CD14-positive monocyte (primary cell): ENCODE measurements around the gene EPB41L4B. TPM values are rescaled to one million over a fixed set of nuclear protein-coding genes. Genes with fewer than 3 reads are reported as not detected.

ENCODE experiments used
- DNase-seq, 3 donors: peaks; one replicate each; pipeline ENCODE4 v3.0.0-alpha.2; 2011 to 2022
- H2AFZ ChIP-seq: 2 replicates; pipeline ENCODE4 v1.6.0; 2012; ENCODE audit warnings: mild to moderate bottlenecking, low read depth, low read length, inconsistent platforms; ENCODE audit not compliant: insufficient read depth, poor library complexity, severe bottlenecking
- H3K27ac ChIP-seq, 2 donors: 1 replicate in 1 of 2; 2 replicates in 1 of 2; pipeline ENCODE4 v1.5.1; 2012 to 2013; ENCODE audit warnings: low read length in 2 of 2, control low read depth in 1 of 2, inconsistent platforms in 1 of 2, low read depth in 1 of 2, mild to moderate bottlenecking in 1 of 2
- H3K27me3 ChIP-seq, 2 donors: one replicate each; pipeline versions ENCODE4 v1.6.0 to v1.6.1; 2011 to 2013; ENCODE audit warnings: low read length in 2 of 2; ENCODE audit not compliant: control insufficient read depth in 2 of 2, insufficient read depth in 2 of 2
- H3K36me3 ChIP-seq, 2 donors: replicated peaks in 1 of 2; 1 replicate in 1 of 2; 2 replicates in 1 of 2; pipeline versions ENCODE4 v1.5.1 to v1.6.1; 2012 to 2013; ENCODE audit warnings: low read length in 2 of 2, control low read depth in 1 of 2, inconsistent platforms in 1 of 2, mild to moderate bottlenecking in 1 of 2; ENCODE audit not compliant: insufficient read depth in 2 of 2, control insufficient read depth in 1 of 2
- H3K4me1 ChIP-seq, 2 donors: 1 replicate in 1 of 2; 2 replicates in 1 of 2; pipeline versions ENCODE4 v1.5.1 to v1.6.1; 2012 to 2013; ENCODE audit warnings: low read length in 2 of 2, control low read depth in 1 of 2, inconsistent platforms in 1 of 2, mild to moderate bottlenecking in 1 of 2, moderate library complexity in 1 of 2; ENCODE audit not compliant: insufficient read depth in 2 of 2, control insufficient read depth in 1 of 2
- H3K4me2 ChIP-seq: replicated peaks from 2 replicates; pipeline ENCODE3; 2012; ENCODE audit warnings: low read length, moderate library complexity, mild to moderate bottlenecking; ENCODE audit not compliant: poor library complexity, severe bottlenecking; ENCODE audit errors: extremely low read depth
- H3K4me3 ChIP-seq, 3 experiments: fragments of 200-600 bp in 1 of 3; sonication (generic) in 1 of 3; replicated peaks in 1 of 3; 1 replicate in 2 of 3; 2 replicates in 1 of 3; pipeline ENCODE4 v1.5.1; 2011 to 2013; ENCODE audit warnings: low read length in 3 of 3, mild to moderate bottlenecking in 3 of 3, control low read depth in 2 of 3, low read depth in 2 of 3, inconsistent platforms in 1 of 3, moderate library complexity in 1 of 3
- H3K79me2 ChIP-seq: 2 replicates; pipeline ENCODE4 v1.6.0; 2012; ENCODE audit warnings: mild to moderate bottlenecking, control low read depth, inconsistent platforms, low read length, moderate library complexity; ENCODE audit not compliant: insufficient read depth
- H3K9ac ChIP-seq: 2 replicates; pipeline ENCODE4 v1.6.0; 2017; ENCODE audit warnings: low read length, mild to moderate bottlenecking; ENCODE audit not compliant: insufficient read depth, poor library complexity, severe bottlenecking
- H3K9me3 ChIP-seq, 2 donors: replicated peaks in 1 of 2; 1 replicate in 1 of 2; 2 replicates in 1 of 2; pipeline versions ENCODE4 v1.5.1 to v1.6.1; 2012 to 2013; ENCODE audit warnings: low read length in 2 of 2, control low read depth in 1 of 2; ENCODE audit not compliant: control insufficient read depth in 1 of 2, insufficient read depth in 1 of 2
- H4K20me1 ChIP-seq: 2 replicates; pipeline ENCODE4 v1.6.0; 2012; ENCODE audit warnings: mild to moderate bottlenecking, low read length, control low read depth, moderate library complexity; ENCODE audit not compliant: insufficient read depth
- H3K27ac Mint-ChIP-seq, 7 donors: one replicate each; pipeline ENCODE4 v1.8.0; 2020; ENCODE audit warnings: mild to moderate bottlenecking in 7 of 7, mixed read lengths in 7 of 7, moderate library complexity in 6 of 7, inconsistent platforms in 2 of 7
- H3K27me3 Mint-ChIP-seq, 3 donors: one replicate each; pipeline ENCODE4 v1.8.0; 2021 to 2022; ENCODE audit warnings: low read depth in 3 of 3, mild to moderate bottlenecking in 3 of 3, mixed read lengths in 3 of 3, moderate library complexity in 3 of 3, inconsistent platforms in 1 of 3
- H3K36me3 Mint-ChIP-seq, 2 donors: one replicate each; pipeline ENCODE4 v1.8.0; 2020; ENCODE audit warnings: mixed read lengths in 2 of 2, inconsistent platforms in 1 of 2, mild to moderate bottlenecking in 1 of 2
- H3K4me1 Mint-ChIP-seq: one replicate; pipeline ENCODE4 v1.8.0; 2020; ENCODE audit warnings: mild to moderate bottlenecking, mixed read lengths
- H3K4me3 Mint-ChIP-seq, 2 donors: one replicate each; pipeline ENCODE4 v1.8.0; 2020; ENCODE audit warnings: mild to moderate bottlenecking in 2 of 2, mixed read lengths in 2 of 2, moderate library complexity in 1 of 2
- H3K9me3 Mint-ChIP-seq, 7 donors: one replicate each; pipeline ENCODE4 v1.8.0; 2020 to 2022; ENCODE audit warnings: mixed read lengths in 7 of 7, mild to moderate bottlenecking in 6 of 7, moderate library complexity in 6 of 7, inconsistent platforms in 2 of 7
- CTCF ChIP-seq: fragments of 200-600 bp; IDR thresholded peaks from one replicate; pipeline ENCODE4 v1.8.0; 2022; ENCODE audit warnings: antibody characterized with exemption, mild to moderate bottlenecking
- WGBS: methylation state at CpG from one replicate; pipeline ENCODE4 v1.1.5; 2013; ENCODE audit warnings: missing lambda C conversion rate; ENCODE audit not compliant: insufficient coverage; 5-methylcytosine and 5-hydroxymethylcytosine counted together
- intact Hi-C, 2 donors: fragments of 100-400 bp; cut with micrococcal nuclease; formaldehyde crosslinking; loops; one replicate each; pipeline versions ENCODE4 v1.15.0 to v1.15.1; 2023
- polyA plus RNA-seq, 3 donors: library from polyadenylated mRNA; depleted of rRNA in 1 of 3; unstranded in 2 of 3; stranded (reverse) in 1 of 3; fragments of 300-500 nt in 2 of 3; fragments of >200 nt in 1 of 3; fragmentation: Illumina TruSeq in 2 of 3; gene quantifications; 1 replicate in 2 of 3; 2 replicates in 1 of 3; pipeline ENCODE4 v1.2.3, GENCODE V29; 2012 to 2021

The EPB41L4B gene
- polyA plus RNA-seq, 3 donors = not detected

GRCh38 chr9:109248133-109248581 is 72.7 kb downstream of the EPB41L4B start:
- H3K4me1 ChIP-seq = no peaks in the 10 kb centered on the region
- no peak for DNase-seq
- intact Hi-C loops = loop anchor here in 1 of 2 donors (10.0 kb wide), 1 partner anchor 217 kb away; no protein-coding TSS in a partner anchor
- H3K9me3 ChIP-seq = no peaks in the 10 kb centered on the region
- 92% methylated on average over 6 of the region's 7 CpGs for WGBS
- no peak overlapping the region for H3K9ac ChIP-seq
- peaks cover 17 to 19% of the 10 kb centered on the region in 2 donors for H3K27me3 ChIP-seq
- H3K4me3 ChIP-seq = no peak overlapping the region
- H3K36me3 ChIP-seq = no peaks in the 10 kb centered on the region
- Mint-ChIP-seq H3K36me3 (no peaks in the 10 kb centered on the region), H3K27me3 (peaks cover 24 to 34% (median 33%) of the 10 kb centered on the region in 3 donors), H3K4me3 (no peak overlapping the region), H3K27ac (no peak overlapping the region), H3K9me3 (peaks cover 0 to 2% (median 0%) of the 10 kb centered on the region in 7 donors), H3K4me1 (peaks cover 7% of the 10 kb centered on the region)
- no peaks in the 10 kb centered on the region for H4K20me1 ChIP-seq
- H3K79me2 ChIP-seq = no peaks in the 10 kb centered on the region
- H3K27ac ChIP-seq = no peak overlapping the region
- H3K4me2 ChIP-seq = no peak overlapping the region
- no peak overlapping the region for H2AFZ ChIP-seq
- TF ChIP-seq CTCF = no peak

- DNase-seq = no peak
- Mint-ChIP-seq H3K27me3 (peaks cover 25 to 36% (median 32%) of the 10 kb centered on the region in 3 donors), H3K9me3 (peaks cover 0 to 2% (median 0%) of the 10 kb centered on the region in 7 donors), H3K4me1 (peaks cover 7% of the 10 kb centered on the region), H3K36me3 (no peaks in the 10 kb centered on the region), H3K27ac (no peak overlapping the region), H3K4me3 (no peak overlapping the region)
- no peak overlapping the region for H3K9ac ChIP-seq
- no peaks in the 10 kb centered on the region for H3K4me1 ChIP-seq
- H3K36me3 ChIP-seq = no peaks in the 10 kb centered on the region
- peaks cover 17 to 22% of the 10 kb centered on the region in 2 donors for H3K27me3 ChIP-seq
- intact Hi-C loops = loop anchor here in 1 of 2 donors (10.0 kb wide), 1 partner anchor 218 kb away; no protein-coding TSS in a partner anchor
- no peak overlapping the region for H3K4me3 ChIP-seq
- H3K79me2 ChIP-seq = no peaks in the 10 kb centered on the region
- H4K20me1 ChIP-seq = no peaks in the 10 kb centered on the region
- no peak overlapping the region for H3K4me2 ChIP-seq
- no peak overlapping the region for H2AFZ ChIP-seq
- TF ChIP-seq CTCF = no peak
- H3K9me3 ChIP-seq = no peaks in the 10 kb centered on the region
- no peak overlapping the region for H3K27ac ChIP-seq
Observed at GRCh38 chr9:109247228-109247627, 73.6 kb downstream of the EPB41L4B start.
